ENCODE measurements around the gene OR2V2.

- TF ChIP-seq POLR2A (IDR thresholded peaks at IDR 0.05) (no peak), CTCF (IDR thresholded peaks at IDR 0.05) (no peak)
Measured at GRCh38 chr5:181176254-181176952, 29.0 kb downstream of the OR2V2 start.

All from right lobe of liver (tissue), 4 donors.